SK-N-SH (cell line): ENCODE measurements around the gene CLMN. TPM values are rescaled to one million over a fixed set of nuclear protein-coding genes. Genes with fewer than 3 reads are reported as not detected.

Experiments used
- CTCF ChIA-PET: fragments of 300-600, 350-600 bp; formaldehyde crosslinking; extraction: SDS; loops from one replicate; lab custom pipeline; 2021; lab: Yijun Ruan, JAX
- POLR2A ChIA-PET: fragments of 350-600 bp; sonication (Branson Sonifier 250); formaldehyde crosslinking; extraction: SDS; loops from one replicate; lab custom pipeline; 2020; ENCODE audit warnings: antibody characterized with exemption, inconsistent platforms; lab: Yijun Ruan, JAX
- DNase-seq: peaks from one replicate; pipeline ENCODE4 v3.0.0; 2012
- H2AFZ ChIP-seq: fragments of 200-600 bp; sonication (generic); 2 replicates; pipeline ENCODE4 v1.8.1; 2016; ENCODE audit warnings: antibody characterized with exemption, mild to moderate bottlenecking, low read depth
- H3F3A ChIP-seq: fragments of 200-600 bp; sonication (generic); replicated peaks from 2 replicates; pipeline ENCODE3; 2016; ENCODE audit warnings: antibody characterized with exemption, mild to moderate bottlenecking; ENCODE audit not compliant: insufficient read depth
- H3K27ac ChIP-seq, 2 experiments: fragments of 200-500 bp in 1 of 2; fragments of 200-600 bp in 1 of 2; sonication (Bioruptor generic) in 1 of 2; sonication (generic), shearing (Covaris generic) in 1 of 2; 2 replicates each; pipeline versions ENCODE4 v1.5.1 to v1.6.1; 2014 to 2016; ENCODE audit warnings: low read depth in 2 of 2, inconsistent platforms in 1 of 2, low read length in 1 of 2, mild to moderate bottlenecking in 1 of 2, mixed read lengths in 1 of 2
- H3K27me3 ChIP-seq: fragments of 200-600 bp; sonication (generic), shearing (Covaris generic); 2 replicates; pipeline ENCODE4 v1.6.1; 2016; ENCODE audit warnings: mixed run types; ENCODE audit not compliant: insufficient read depth
- H3K36me3 ChIP-seq, 2 experiments: fragments of 200-500 bp in 1 of 2; fragments of 200-600 bp in 1 of 2; sonication (Bioruptor generic) in 1 of 2; sonication (generic) in 1 of 2; replicated peaks in 1 of 2; 2 replicates each; pipeline versions ENCODE3 to v1.5.1; 2014 to 2016; ENCODE audit warnings: low read length in 1 of 2, mild to moderate bottlenecking in 1 of 2; ENCODE audit not compliant: insufficient read depth in 2 of 2, control insufficient read depth in 1 of 2
- H3K4me1 ChIP-seq, 2 experiments: fragments of 200-500 bp in 1 of 2; fragments of 200-600 bp in 1 of 2; sonication (Bioruptor generic) in 1 of 2; sonication (generic), shearing (Covaris generic) in 1 of 2; 2 replicates each; pipeline versions ENCODE4 v1.5.1 to v1.6.1; 2014 to 2016; ENCODE audit warnings: low read depth in 1 of 2, low read length in 1 of 2, mixed run types in 1 of 2; ENCODE audit not compliant: insufficient read depth in 2 of 2, control insufficient read depth in 1 of 2
- H3K4me2 ChIP-seq: fragments of 200-600 bp; sonication (generic), shearing (Covaris generic); 2 replicates; pipeline ENCODE4 v1.6.1; 2017; ENCODE audit warnings: mixed run types
- H3K4me3 ChIP-seq, 2 experiments: fragments of 200-500 bp in 1 of 2; fragments of 200-600 bp in 1 of 2; sonication (Bioruptor generic) in 1 of 2; sonication (generic), shearing (Covaris generic) in 1 of 2; 2 replicates each; pipeline versions ENCODE4 v1.5.1 to v1.8.1; 2014 to 2016; ENCODE audit warnings: low read depth in 2 of 2, inconsistent platforms in 1 of 2, low read length in 1 of 2, mild to moderate bottlenecking in 1 of 2, mixed read lengths in 1 of 2, moderate library complexity in 1 of 2
- H3K79me2 ChIP-seq: fragments of 200-600 bp; sonication (generic); 2 replicates; pipeline ENCODE4 v1.8.1; 2017; ENCODE audit warnings: mild to moderate bottlenecking; ENCODE audit not compliant: insufficient read depth
- H3K9ac ChIP-seq: fragments of 200-600 bp; sonication (generic); 2 replicates; pipeline ENCODE4 v1.6.1; 2017; ENCODE audit warnings: mixed run types
- H3K9me2 ChIP-seq: fragments of 200-600 bp; sonication (generic); 2 replicates; pipeline ENCODE4 v1.6.1; 2017; ENCODE audit warnings: mixed run types
- H3K9me3 ChIP-seq: fragments of 200-600 bp; sonication (generic); 2 replicates; pipeline ENCODE4 v1.6.1; 2017; ENCODE audit warnings: mixed run types, mild to moderate bottlenecking, moderate library complexity
- H4K20me1 ChIP-seq: fragments of 200-600 bp; sonication (generic); 2 replicates; pipeline ENCODE4 v1.6.1; 2017; ENCODE audit warnings: mild to moderate bottlenecking, mixed run types; ENCODE audit not compliant: insufficient read depth
- CHD2 ChIP-seq: fragments of 150-350 bp; IDR thresholded peaks from 2 replicates; pipeline ENCODE4 v1.6.1; 2018; ENCODE audit warnings: low read length; ENCODE audit not compliant: partially characterized antibody
- EP300 ChIP-seq, 2 experiments: IDR thresholded peaks; 2 replicates each; pipeline versions ENCODE4 v1.4.0 to v1.6.1; 2012; ENCODE audit warnings: borderline replicate concordance in 1 of 2, low read depth in 1 of 2, low read length in 1 of 2
- EZH2phosphoT487 ChIP-seq: fragments of 200-600 bp; sonication (generic); IDR thresholded peaks from 2 replicates; pipeline ENCODE4 v1.6.1; 2017; ENCODE audit warnings: low read depth, mixed run types, mild to moderate bottlenecking, antibody characterized with exemption, moderate library complexity, borderline replicate concordance
- FOXM1 ChIP-seq: IDR thresholded peaks from 2 replicates; pipeline ENCODE4 v1.4.0; 2012; ENCODE audit warnings: low read depth, mild to moderate bottlenecking
- GABPA ChIP-seq: IDR thresholded peaks from 2 replicates; pipeline ENCODE4 v1.4.0; 2012; ENCODE audit warnings: low read depth, mild to moderate bottlenecking
- MEF2A ChIP-seq: IDR thresholded peaks from 2 replicates; pipeline ENCODE4 v1.4.0; 2012; ENCODE audit warnings: low read depth, borderline replicate concordance
- NFIC ChIP-seq: IDR thresholded peaks from 2 replicates; pipeline ENCODE4 v1.4.0; 2012; ENCODE audit warnings: borderline replicate concordance
- POLR2AphosphoS5 ChIP-seq: IDR thresholded peaks from 2 replicates; pipeline ENCODE4 v1.6.1; 2012; ENCODE audit warnings: low read depth, low read length
- RAD21 ChIP-seq: IDR thresholded peaks from 2 replicates; pipeline ENCODE4 v1.6.1; 2012; ENCODE audit warnings: mild to moderate bottlenecking, low read length
- RCOR1 ChIP-seq: fragments of 150-350 bp; IDR thresholded peaks from 2 replicates; pipeline ENCODE4 v1.6.1; 2017; ENCODE audit warnings: antibody characterized with exemption, low read length
- RXRA ChIP-seq: IDR thresholded peaks from 2 replicates; pipeline ENCODE4 v1.4.0; 2012; ENCODE audit warnings: low read depth, mild to moderate bottlenecking, borderline replicate concordance
- SIN3A ChIP-seq: IDR thresholded peaks from 2 replicates; pipeline ENCODE4 v1.6.1; 2012; ENCODE audit warnings: low read depth, mild to moderate bottlenecking, low read length, moderate library complexity, borderline replicate concordance
- TAF1 ChIP-seq: IDR thresholded peaks from 2 replicates; pipeline ENCODE4 v1.6.1; 2012; ENCODE audit warnings: low read depth, mild to moderate bottlenecking, low read length, moderate library complexity, borderline replicate concordance
- TCF12 ChIP-seq: IDR thresholded peaks from 2 replicates; pipeline ENCODE4 v1.4.0; 2012
- WGBS: methylation state at CpG from one replicate; pipeline ENCODE4 v1.1.6; 2017; ENCODE audit warnings: low lambda C conversion rate; 5-methylcytosine and 5-hydroxymethylcytosine counted together
- polyA plus RNA-seq, 3 experiments: library from polyadenylated mRNA; depleted of rRNA; stranded (reverse); fragments of >200 nt; gene quantifications; 2 replicates each; pipeline ENCODE4 v1.2.3, GENCODE V29; 2012
- TF ChIP-seq, protein P1 (sequence below): fragments of 150-350 bp; IDR thresholded peaks from 2 replicates; pipeline ENCODE4 v1.6.1; 2016; ENCODE audit warnings: mild to moderate bottlenecking, low read depth, low read length
- TF ChIP-seq, protein P2 (sequence below): IDR thresholded peaks from 2 replicates; pipeline ENCODE4; 2012
- TF ChIP-seq, protein P3 (sequence below): IDR thresholded peaks from 2 replicates; pipeline ENCODE4 v1.6.1; 2012; ENCODE audit warnings: mild to moderate bottlenecking, low read depth, low read length, moderate library complexity
- TF ChIP-seq, protein P4 (sequence below): IDR thresholded peaks from 2 replicates; pipeline ENCODE4 v1.4.0; 2012; ENCODE audit warnings: low read depth
- TF ChIP-seq, protein P5 (sequence below): fragments of 150-350 bp; IDR thresholded peaks from 2 replicates; pipeline ENCODE4 v1.6.1; 2017; ENCODE audit warnings: antibody characterized with exemption, low read length, low read depth, borderline replicate concordance
- TF ChIP-seq, protein P6 (sequence below): fragments of 200-600 bp; sonication (generic); IDR thresholded peaks from 2 replicates; pipeline ENCODE4 v1.6.1; 2017; ENCODE audit warnings: antibody characterized with exemption, mild to moderate bottlenecking, moderate library complexity

Gene CLMN
- polyA plus RNA-seq, 1 of the 3 experiments (the other 2 are of a cell fraction): 1.4 TPM

DNA sequence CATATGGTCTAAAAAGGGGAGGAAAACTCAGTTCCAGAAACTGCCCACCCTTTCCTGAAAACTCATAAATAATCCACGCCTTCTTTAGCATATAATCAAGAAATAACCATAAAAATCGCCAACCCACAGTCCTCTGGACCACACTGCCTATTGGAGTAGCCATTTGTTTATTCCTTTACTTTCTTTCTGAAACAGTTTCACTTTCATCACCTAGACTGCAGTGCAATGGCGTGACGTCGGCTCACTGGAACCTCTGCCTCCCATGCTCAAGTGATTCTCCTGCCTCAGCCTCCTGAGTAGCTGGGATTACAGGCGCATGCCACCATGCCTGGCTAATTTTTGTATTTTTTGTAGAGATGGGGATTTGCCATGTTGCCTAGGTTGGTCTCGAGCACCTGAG is 44.2 kb downstream of the CLMN start:
- no peaks in the 10 kb centered on the region for H3K9me2 ChIP-seq
- DNase-seq: no peak
- CTCF ChIA-PET: no interaction called here
- H3K79me2 ChIP-seq: no peaks in the 10 kb centered on the region
- H3K27ac ChIP-seq: no peak overlapping the region
- no peaks in the 10 kb centered on the region; a peak in 2 of 4 replicates for H3K4me1 ChIP-seq
- H3K36me3 ChIP-seq: no peaks in the 10 kb centered on the region
- no peak overlapping the region for H2AFZ ChIP-seq
- no peaks in the 10 kb centered on the region for H3K9me3 ChIP-seq
- TF ChIP-seq TCF12 (no peak), EZH2phosphoT487 (no peak), MEF2A (no peak), RAD21 (no peak), RXRA (no peak), EP300 (IDR thresholded peaks at IDR 0.05; ENCODE audit: borderline replicate concordance in 1 of 2, low read depth in 1 of 2, low read length in 1 of 2) (no peak), POLR2AphosphoS5 (no peak), SIN3A (no peak), FOXM1 (no peak), CHD2 (no peak), RCOR1 (no peak), TAF1 (no peak), GABPA (no peak), NFIC (no peak)
- TF ChIP-seq, protein P1, sequence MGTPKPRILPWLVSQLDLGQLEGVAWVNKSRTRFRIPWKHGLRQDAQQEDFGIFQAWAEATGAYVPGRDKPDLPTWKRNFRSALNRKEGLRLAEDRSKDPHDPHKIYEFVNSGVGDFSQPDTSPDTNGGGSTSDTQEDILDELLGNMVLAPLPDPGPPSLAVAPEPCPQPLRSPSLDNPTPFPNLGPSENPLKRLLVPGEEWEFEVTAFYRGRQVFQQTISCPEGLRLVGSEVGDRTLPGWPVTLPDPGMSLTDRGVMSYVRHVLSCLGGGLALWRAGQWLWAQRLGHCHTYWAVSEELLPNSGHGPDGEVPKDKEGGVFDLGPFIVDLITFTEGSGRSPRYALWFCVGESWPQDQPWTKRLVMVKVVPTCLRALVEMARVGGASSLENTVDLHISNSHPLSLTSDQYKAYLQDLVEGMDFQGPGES: no peak
- TF ChIP-seq, protein P2, sequence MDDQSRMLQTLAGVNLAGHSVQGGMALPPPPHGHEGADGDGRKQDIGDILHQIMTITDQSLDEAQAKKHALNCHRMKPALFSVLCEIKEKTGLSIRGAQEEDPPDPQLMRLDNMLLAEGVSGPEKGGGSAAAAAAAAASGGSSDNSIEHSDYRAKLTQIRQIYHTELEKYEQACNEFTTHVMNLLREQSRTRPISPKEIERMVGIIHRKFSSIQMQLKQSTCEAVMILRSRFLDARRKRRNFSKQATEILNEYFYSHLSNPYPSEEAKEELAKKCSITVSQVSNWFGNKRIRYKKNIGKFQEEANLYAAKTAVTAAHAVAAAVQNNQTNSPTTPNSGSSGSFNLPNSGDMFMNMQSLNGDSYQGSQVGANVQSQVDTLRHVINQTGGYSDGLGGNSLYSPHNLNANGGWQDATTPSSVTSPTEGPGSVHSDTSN: no peak
- TF ChIP-seq, protein P3, sequence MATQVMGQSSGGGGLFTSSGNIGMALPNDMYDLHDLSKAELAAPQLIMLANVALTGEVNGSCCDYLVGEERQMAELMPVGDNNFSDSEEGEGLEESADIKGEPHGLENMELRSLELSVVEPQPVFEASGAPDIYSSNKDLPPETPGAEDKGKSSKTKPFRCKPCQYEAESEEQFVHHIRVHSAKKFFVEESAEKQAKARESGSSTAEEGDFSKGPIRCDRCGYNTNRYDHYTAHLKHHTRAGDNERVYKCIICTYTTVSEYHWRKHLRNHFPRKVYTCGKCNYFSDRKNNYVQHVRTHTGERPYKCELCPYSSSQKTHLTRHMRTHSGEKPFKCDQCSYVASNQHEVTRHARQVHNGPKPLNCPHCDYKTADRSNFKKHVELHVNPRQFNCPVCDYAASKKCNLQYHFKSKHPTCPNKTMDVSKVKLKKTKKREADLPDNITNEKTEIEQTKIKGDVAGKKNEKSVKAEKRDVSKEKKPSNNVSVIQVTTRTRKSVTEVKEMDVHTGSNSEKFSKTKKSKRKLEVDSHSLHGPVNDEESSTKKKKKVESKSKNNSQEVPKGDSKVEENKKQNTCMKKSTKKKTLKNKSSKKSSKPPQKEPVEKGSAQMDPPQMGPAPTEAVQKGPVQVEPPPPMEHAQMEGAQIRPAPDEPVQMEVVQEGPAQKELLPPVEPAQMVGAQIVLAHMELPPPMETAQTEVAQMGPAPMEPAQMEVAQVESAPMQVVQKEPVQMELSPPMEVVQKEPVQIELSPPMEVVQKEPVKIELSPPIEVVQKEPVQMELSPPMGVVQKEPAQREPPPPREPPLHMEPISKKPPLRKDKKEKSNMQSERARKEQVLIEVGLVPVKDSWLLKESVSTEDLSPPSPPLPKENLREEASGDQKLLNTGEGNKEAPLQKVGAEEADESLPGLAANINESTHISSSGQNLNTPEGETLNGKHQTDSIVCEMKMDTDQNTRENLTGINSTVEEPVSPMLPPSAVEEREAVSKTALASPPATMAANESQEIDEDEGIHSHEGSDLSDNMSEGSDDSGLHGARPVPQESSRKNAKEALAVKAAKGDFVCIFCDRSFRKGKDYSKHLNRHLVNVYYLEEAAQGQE: no peak
- TF ChIP-seq, protein P4, sequence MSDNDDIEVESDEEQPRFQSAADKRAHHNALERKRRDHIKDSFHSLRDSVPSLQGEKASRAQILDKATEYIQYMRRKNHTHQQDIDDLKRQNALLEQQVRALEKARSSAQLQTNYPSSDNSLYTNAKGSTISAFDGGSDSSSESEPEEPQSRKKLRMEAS: no peak
- TF ChIP-seq, protein P5, sequence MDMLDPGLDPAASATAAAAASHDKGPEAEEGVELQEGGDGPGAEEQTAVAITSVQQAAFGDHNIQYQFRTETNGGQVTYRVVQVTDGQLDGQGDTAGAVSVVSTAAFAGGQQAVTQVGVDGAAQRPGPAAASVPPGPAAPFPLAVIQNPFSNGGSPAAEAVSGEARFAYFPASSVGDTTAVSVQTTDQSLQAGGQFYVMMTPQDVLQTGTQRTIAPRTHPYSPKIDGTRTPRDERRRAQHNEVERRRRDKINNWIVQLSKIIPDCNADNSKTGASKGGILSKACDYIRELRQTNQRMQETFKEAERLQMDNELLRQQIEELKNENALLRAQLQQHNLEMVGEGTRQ: no peak
- TF ChIP-seq, protein P6, sequence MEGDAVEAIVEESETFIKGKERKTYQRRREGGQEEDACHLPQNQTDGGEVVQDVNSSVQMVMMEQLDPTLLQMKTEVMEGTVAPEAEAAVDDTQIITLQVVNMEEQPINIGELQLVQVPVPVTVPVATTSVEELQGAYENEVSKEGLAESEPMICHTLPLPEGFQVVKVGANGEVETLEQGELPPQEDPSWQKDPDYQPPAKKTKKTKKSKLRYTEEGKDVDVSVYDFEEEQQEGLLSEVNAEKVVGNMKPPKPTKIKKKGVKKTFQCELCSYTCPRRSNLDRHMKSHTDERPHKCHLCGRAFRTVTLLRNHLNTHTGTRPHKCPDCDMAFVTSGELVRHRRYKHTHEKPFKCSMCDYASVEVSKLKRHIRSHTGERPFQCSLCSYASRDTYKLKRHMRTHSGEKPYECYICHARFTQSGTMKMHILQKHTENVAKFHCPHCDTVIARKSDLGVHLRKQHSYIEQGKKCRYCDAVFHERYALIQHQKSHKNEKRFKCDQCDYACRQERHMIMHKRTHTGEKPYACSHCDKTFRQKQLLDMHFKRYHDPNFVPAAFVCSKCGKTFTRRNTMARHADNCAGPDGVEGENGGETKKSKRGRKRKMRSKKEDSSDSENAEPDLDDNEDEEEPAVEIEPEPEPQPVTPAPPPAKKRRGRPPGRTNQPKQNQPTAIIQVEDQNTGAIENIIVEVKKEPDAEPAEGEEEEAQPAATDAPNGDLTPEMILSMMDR: no peak
- TF ChIP-seq, all 33 proteins: peak for 0
- POLR2A ChIA-PET: no interaction called here
- Histone ChIP-seq H3K9ac (no peak overlapping the region), H4K20me1 (no peaks in the 10 kb centered on the region), H3F3A (no peaks in the 10 kb centered on the region), H3K4me2 (no peak overlapping the region), H3K27me3 (no peaks in the 10 kb centered on the region), H3K4me3 (no peak overlapping the region)
- 91% methylated on average over 7 of the region's 7 CpGs for WGBS
